Testis (tissue), 3 donors: ENCODE data around the gene CPEB1. TPM values are rescaled to one million over a fixed set of nuclear protein-coding genes. Genes with fewer than 3 reads are reported as not detected.

ENCODE experiments used
- DNase-seq: peaks from one replicate; pipeline ENCODE4 v3.0.0-alpha.2; 2019
- H3K27ac ChIP-seq, 2 donors: fragments of 200-600 bp; sonication (generic); one replicate each; pipeline ENCODE4 v1.5.1; 2019
- H3K27me3 ChIP-seq: fragments of 200-600 bp; sonication (generic); one replicate; pipeline ENCODE4 v1.5.1; 2019
- H3K36me3 ChIP-seq: fragments of 200-600 bp; sonication (generic); one replicate; pipeline ENCODE4 v1.5.1; 2017; ENCODE audit warnings: low read depth; ENCODE audit errors: missing control alignments
- H3K4me1 ChIP-seq: fragments of 200-600 bp; sonication (generic); one replicate; pipeline ENCODE4 v1.5.1; 2019
- H3K4me3 ChIP-seq, 2 donors: fragments of 200-600 bp; sonication (generic); one replicate each; pipeline ENCODE4 v1.5.1; 2017 to 2019
- H3K9me3 ChIP-seq: fragments of 200-600 bp; sonication (generic); one replicate; pipeline ENCODE4 v1.5.1; 2017
- POLR2A ChIP-seq: fragments of 450-650 bp; IDR thresholded peaks from one replicate; pipeline ENCODE4 v1.6.1; 2017; ENCODE audit warnings: antibody characterized with exemption, mild to moderate bottlenecking, moderate library complexity
- WGBS, 2 donors: methylation state at CpG; one replicate each; pipeline ENCODE4 v1.1.5; 2018; 5-methylcytosine and 5-hydroxymethylcytosine counted together
- intact Hi-C: fragments of 100-400 bp; cut with DNase I; formaldehyde crosslinking; loops from one replicate; pipeline ENCODE4 v1.15.1; 2023; ENCODE audit warnings: low total_unique reads
- polyA plus RNA-seq: library from polyadenylated mRNA; stranded (reverse); fragments of 350-450 nt; fragmentation: Illumina TruSeq; extraction: RNeasy Lipid Tissue Mini Kit (QIAGEN cat#74804); gene quantifications from one replicate; pipeline ENCODE4 v1.2.3, GENCODE V29; 2014; ENCODE audit warnings: low read depth, low replicate concordance; ENCODE audit not compliant: insufficient read depth
- total RNA-seq, 2 donors: library from RNA; depleted of rRNA; stranded (reverse); fragments of >200 nt; gene quantifications; one replicate each; pipeline ENCODE4 v1.2.3, GENCODE V29; 2016
- TF ChIP-seq, protein P1 (sequence below), 3 experiments: fragments of 450-650 bp in 2 of 3; fragments of 200-600 bp in 1 of 3; sonication (generic) in 1 of 3; IDR thresholded peaks; one replicate each; pipeline ENCODE4 v1.5.1; 2016 to 2019; ENCODE audit warnings: antibody characterized with exemption in 3 of 3, mild to moderate bottlenecking in 2 of 3, moderate library complexity in 1 of 3

The CPEB1 gene
- total and polyA plus RNA-seq, 3 donors from 2014 or later: 60.8 to 89.1 (median 74.3) TPM

GRCh38 chr15:82662641-82663040 lies 15.5 kb upstream of the CPEB1 start:
- H3K4me3 ChIP-seq: no peak overlapping the region
- H3K36me3 ChIP-seq: no peaks in the 10 kb centered on the region
- TF ChIP-seq POLR2A: no peak
- TF ChIP-seq, protein P1, sequence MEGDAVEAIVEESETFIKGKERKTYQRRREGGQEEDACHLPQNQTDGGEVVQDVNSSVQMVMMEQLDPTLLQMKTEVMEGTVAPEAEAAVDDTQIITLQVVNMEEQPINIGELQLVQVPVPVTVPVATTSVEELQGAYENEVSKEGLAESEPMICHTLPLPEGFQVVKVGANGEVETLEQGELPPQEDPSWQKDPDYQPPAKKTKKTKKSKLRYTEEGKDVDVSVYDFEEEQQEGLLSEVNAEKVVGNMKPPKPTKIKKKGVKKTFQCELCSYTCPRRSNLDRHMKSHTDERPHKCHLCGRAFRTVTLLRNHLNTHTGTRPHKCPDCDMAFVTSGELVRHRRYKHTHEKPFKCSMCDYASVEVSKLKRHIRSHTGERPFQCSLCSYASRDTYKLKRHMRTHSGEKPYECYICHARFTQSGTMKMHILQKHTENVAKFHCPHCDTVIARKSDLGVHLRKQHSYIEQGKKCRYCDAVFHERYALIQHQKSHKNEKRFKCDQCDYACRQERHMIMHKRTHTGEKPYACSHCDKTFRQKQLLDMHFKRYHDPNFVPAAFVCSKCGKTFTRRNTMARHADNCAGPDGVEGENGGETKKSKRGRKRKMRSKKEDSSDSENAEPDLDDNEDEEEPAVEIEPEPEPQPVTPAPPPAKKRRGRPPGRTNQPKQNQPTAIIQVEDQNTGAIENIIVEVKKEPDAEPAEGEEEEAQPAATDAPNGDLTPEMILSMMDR (IDR thresholded peaks at IDR 0.05): no peak
- H3K9me3 ChIP-seq: no peaks in the 10 kb centered on the region
- WGBS, 2 donors: 83 to 85% methylated on average over 1 to 9 of the region's 9 CpGs
- intact Hi-C loops: no loop called here
- H3K27me3 ChIP-seq: no peaks in the 10 kb centered on the region
- no peak overlapping the region for H3K27ac ChIP-seq
- DNase-seq: no peak
- H3K4me1 ChIP-seq: no peaks in the 10 kb centered on the region

GRCh38 chr15:82660378-82660777 lies 13.2 kb upstream of the CPEB1 start:
- H3K36me3 ChIP-seq: no peaks in the 10 kb centered on the region
- 57 to 63% methylated on average over 1 of the region's 1 CpG for WGBS, 2 donors
- TF ChIP-seq, protein P1 (IDR thresholded peaks at IDR 0.05): no peak
- TF ChIP-seq POLR2A: no peak
- H3K27ac ChIP-seq: no peak overlapping the region
- H3K4me1 ChIP-seq: no peaks in the 10 kb centered on the region
- H3K27me3 ChIP-seq: no peaks in the 10 kb centered on the region
- no peaks in the 10 kb centered on the region for H3K9me3 ChIP-seq
- DNase-seq: no peak
- no peak overlapping the region for H3K4me3 ChIP-seq
- intact Hi-C loops: no loop called here

- no peaks in the 10 kb centered on the region for H3K27me3 ChIP-seq
- TF ChIP-seq, protein P1 (IDR thresholded peaks at IDR 0.05): no peak
- no peak for TF ChIP-seq POLR2A
- no peaks in the 10 kb centered on the region for H3K36me3 ChIP-seq
- H3K4me3 ChIP-seq: no peak overlapping the region
- no peak for DNase-seq
- WGBS, 2 donors: 59 to 76% methylated on average over 6 to 7 of the region's 7 CpGs
- H3K9me3 ChIP-seq: no peaks in the 10 kb centered on the region
- no peaks in the 10 kb centered on the region for H3K4me1 ChIP-seq
- intact Hi-C loops: no loop called here
- no peak overlapping the region for H3K27ac ChIP-seq
These were observed 9.6 kb upstream of the CPEB1 start for GRCh38 chr15:82656641-82657266.

DNA sequence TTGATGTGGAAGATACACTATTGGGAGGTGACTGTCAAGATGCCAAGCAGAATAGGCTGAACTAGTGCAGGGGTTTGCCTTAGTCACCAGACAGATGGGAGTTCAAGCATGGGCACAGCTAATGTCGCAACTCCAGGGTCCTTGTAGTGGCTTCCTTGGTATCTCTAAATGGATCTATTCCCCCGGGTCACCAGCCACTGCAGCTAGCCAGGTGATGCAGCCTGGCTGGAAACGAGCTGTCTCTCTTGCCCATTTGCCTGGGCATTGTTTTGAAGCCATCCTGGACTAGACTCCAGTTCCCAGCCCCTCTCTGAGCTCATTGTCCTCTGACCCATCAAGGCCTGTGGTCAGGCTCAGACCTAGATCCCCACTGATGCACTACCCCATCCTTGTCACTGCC lies 8.4 kb upstream of the CPEB1 start:
- Histone ChIP-seq H3K4me3 (no peak overlapping the region), H3K9me3 (no peaks in the 10 kb centered on the region), H3K27me3 (no peaks in the 10 kb centered on the region), H3K36me3 (no peaks in the 10 kb centered on the region), H3K4me1 (no peaks in the 10 kb centered on the region), H3K27ac (no peak overlapping the region)
- 63 to 84% methylated on average over 2 to 3 of the region's 3 CpGs for WGBS, 2 donors
- TF ChIP-seq POLR2A: no peak
- TF ChIP-seq, protein P1 (IDR thresholded peaks at IDR 0.05): no peak
- intact Hi-C loops: no loop called here
- no peak for DNase-seq

DNA sequence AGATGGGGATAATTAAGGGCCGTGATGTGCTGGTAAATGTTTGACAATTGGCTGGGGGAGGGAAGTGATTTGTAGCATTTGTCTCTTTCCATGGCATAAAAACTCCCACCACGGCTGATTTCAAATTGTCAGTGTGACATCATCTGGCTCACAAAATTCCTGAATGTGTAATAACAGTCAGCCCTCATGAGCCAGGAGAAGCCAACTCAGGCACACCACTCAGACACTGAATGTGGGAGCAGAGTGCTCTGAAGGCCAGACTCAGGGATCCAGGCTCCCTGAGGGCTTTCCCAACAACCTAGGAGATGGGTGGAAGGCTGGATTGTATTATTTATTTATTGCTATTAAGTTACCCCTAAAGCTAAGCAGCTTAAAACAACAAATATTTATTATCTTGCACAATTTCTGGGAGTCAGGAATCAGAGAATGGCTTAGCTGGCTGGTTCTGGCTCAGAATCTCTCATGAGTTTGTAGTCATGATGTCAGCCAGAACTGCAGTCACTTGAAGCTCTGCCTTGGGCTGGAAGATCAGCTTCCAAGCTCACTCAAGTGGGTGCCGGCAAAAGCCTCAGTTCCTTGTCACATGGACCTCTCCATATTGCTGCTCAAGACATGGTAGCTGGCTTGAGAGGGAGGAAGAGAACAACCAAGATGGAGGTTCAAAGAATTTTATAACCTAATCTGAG lies 6.5 kb upstream of the CPEB1 start:
- DNase-seq: no peak
- no peak overlapping the region for H3K27ac ChIP-seq
- H3K4me1 ChIP-seq: no peaks in the 10 kb centered on the region
- H3K4me3 ChIP-seq: no peak overlapping the region
- TF ChIP-seq, protein P1 (IDR thresholded peaks at IDR 0.05): no peak
- TF ChIP-seq POLR2A: no peak
- no peaks in the 10 kb centered on the region for H3K27me3 ChIP-seq
- intact Hi-C loops: no loop called here
- no peaks in the 10 kb centered on the region for H3K9me3 ChIP-seq
- WGBS, 2 donors: 54 to 74% methylated on average over 3 of the region's 3 CpGs
- H3K36me3 ChIP-seq: no peaks in the 10 kb centered on the region
